SJCRH30 (cell line): ENCODE results near the gene PDSS1. TPM values are rescaled to one million over a fixed set of nuclear protein-coding genes. Genes with fewer than 3 reads are reported as not detected.
"Not testable (repeated sequence)": the region's sequence is repeated elsewhere in the genome, so short reads cannot be mapped to it uniquely, and the experiment has no call there.

Source experiments
- DNase-seq, 2 experiments: peaks; one replicate each; pipeline ENCODE4 v3.0.0-alpha.2; 2015 to 2020
- H3K27ac ChIP-seq: fragments of 250-450 bp; sonication (Bioruptor Pico); 2 replicates; pipeline ENCODE4 v1.5.1; 2020; ENCODE audit warnings: mild to moderate bottlenecking, moderate library complexity
- H3K27me3 ChIP-seq: fragments of 250-450 bp; sonication (Bioruptor Pico); 2 replicates; pipeline ENCODE4 v1.5.1; 2020; ENCODE audit warnings: mild to moderate bottlenecking, moderate library complexity
- H3K36me3 ChIP-seq: fragments of 250-450 bp; sonication (Bioruptor Pico); 2 replicates; pipeline ENCODE4 v1.5.1; 2020; ENCODE audit warnings: mild to moderate bottlenecking, moderate library complexity
- H3K4me1 ChIP-seq: fragments of 250-450 bp; sonication (Bioruptor Pico); 2 replicates; pipeline ENCODE4 v1.5.1; 2020; ENCODE audit warnings: mild to moderate bottlenecking, moderate library complexity
- H3K4me3 ChIP-seq: fragments of 250-450 bp; sonication (Bioruptor Pico); 2 replicates; pipeline ENCODE4 v1.5.1; 2020; ENCODE audit warnings: mild to moderate bottlenecking, moderate library complexity
- H3K9me3 ChIP-seq: fragments of 250-450 bp; sonication (Bioruptor Pico); replicated peaks from 2 replicates; pipeline ENCODE4 v1.5.1; 2020; ENCODE audit warnings: mild to moderate bottlenecking, moderate library complexity
- total RNA-seq: library from RNA; depleted of rRNA; stranded (reverse); fragments of >200 nt; shearing (Covaris generic); gene quantifications from 2 replicates; pipeline ENCODE4 v1.2.3, GENCODE V29; 2014; rRNA removed

The PDSS1 gene
- total RNA-seq, 1 experiment from 2014 or later = 33.2 TPM

GRCh38 chr10:26789779-26790178 is 92.3 kb downstream of the PDSS1 start:
- not testable (repeated sequence) for H3K4me1 ChIP-seq, H3K4me3 ChIP-seq, H3K9me3 ChIP-seq, H3K27me3 ChIP-seq, H3K27ac ChIP-seq, H3K36me3 ChIP-seq, DNase-seq

GRCh38 chr10:26790221-26790995 is 92.9 kb downstream of the PDSS1 start:
- peaks cover 4% of the 10 kb centered on the region; the same call in 1 of the 2 replicates for H3K9me3 ChIP-seq
- no peak overlapping the region for H3K27ac ChIP-seq
- no peaks in the 10 kb centered on the region for H3K27me3 ChIP-seq
- peak in 1 of 2 experiments; percentile 13 for DNase-seq
- no peaks in the 10 kb centered on the region; the same call in none of the 2 replicates for H3K36me3 ChIP-seq
- no peak overlapping the region for H3K4me3 ChIP-seq
- H3K4me1 ChIP-seq = no peaks in the 10 kb centered on the region

DNA sequence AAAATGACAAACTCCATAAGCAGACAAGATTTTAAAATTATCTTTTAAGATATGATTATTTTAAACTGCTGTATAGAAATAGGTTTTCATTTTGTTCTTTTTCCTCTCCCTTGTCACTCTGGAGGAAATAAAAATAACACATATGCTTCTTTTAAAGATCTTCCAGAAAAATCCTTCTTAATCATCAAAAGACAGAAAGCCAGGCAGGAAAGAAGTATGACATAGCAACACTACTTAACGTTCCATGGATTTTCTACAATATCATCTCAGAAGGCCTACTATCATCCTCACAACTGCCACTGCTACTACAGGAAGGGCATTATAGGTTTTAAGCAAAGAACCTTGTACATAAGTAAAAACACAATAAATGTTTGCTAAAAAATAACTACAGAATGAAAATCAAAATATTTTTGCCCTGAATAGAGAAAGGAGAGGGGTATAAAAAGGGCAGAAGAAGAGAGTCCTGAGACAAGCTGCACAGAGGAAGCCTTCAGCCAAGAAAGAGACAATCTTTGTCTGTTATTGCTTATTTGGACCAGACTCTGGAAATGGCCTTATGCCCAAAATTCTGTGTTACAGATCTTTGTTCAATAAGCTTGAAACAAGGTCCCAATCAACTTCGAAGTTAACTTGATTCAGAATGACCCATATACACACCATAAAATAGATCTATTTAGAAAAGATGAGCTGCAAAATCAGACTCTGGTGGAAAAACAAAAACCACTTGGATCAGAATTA is 95.4 kb downstream of the PDSS1 start:
- no peak overlapping the region for H3K27ac ChIP-seq
- no peak overlapping the region for H3K4me3 ChIP-seq
- H3K27me3 ChIP-seq = no peaks in the 10 kb centered on the region
- no peaks in the 10 kb centered on the region; the same call in none of the 2 replicates for H3K36me3 ChIP-seq
- H3K9me3 ChIP-seq = peaks cover 4% of the 10 kb centered on the region; the same call in 1 of the 2 replicates
- H3K4me1 ChIP-seq = no peaks in the 10 kb centered on the region
- no peak for DNase-seq

Other genes starting within 250 kb of the PDSS1 start
- gene ABI1, start 163.3 kb downstream of the PDSS1 start, total RNA-seq = 43.8 and 49.6 TPM in 2 replicates